Sigmoid colon (tissue), 7 donors: ENCODE measurements around the gene SORCS2. TPM values are rescaled to one million over a fixed set of nuclear protein-coding genes. Genes with fewer than 3 reads are reported as not detected.
A peak's percentile ranks its signal among the peaks of the same experiment; 100 is the strongest.

ENCODE experiments used
- DNase-seq: peaks from one replicate; pipeline ENCODE4 v3.0.0-alpha.2; 2019
- H3K27ac ChIP-seq, 4 donors: fragments of 200-600 bp; sonication (generic); one replicate each; pipeline ENCODE4 v1.5.1; 2016 to 2019; ENCODE audit warnings: mild to moderate bottlenecking in 1 of 4
- H3K27me3 ChIP-seq, 3 donors: fragments of 200-600 bp; sonication (generic); one replicate each; pipeline ENCODE4 v1.5.1; 2019; ENCODE audit warnings: mild to moderate bottlenecking in 1 of 3
- H3K36me3 ChIP-seq, 4 donors: fragments of 200-600 bp; sonication (generic); one replicate each; pipeline ENCODE4 v1.5.1; 2016 to 2019
- H3K4me1 ChIP-seq, 4 donors: fragments of 200-600 bp; sonication (generic); one replicate each; pipeline ENCODE4 v1.5.1; 2017 to 2019
- H3K4me3 ChIP-seq, 4 donors: fragments of 200-600 bp; sonication (generic); one replicate each; pipeline ENCODE4 v1.5.1; 2017 to 2019; ENCODE audit warnings: mild to moderate bottlenecking in 2 of 4, moderate library complexity in 1 of 4
- H3K9me3 ChIP-seq, 4 donors: fragments of 200-600 bp in 3 of 4; sonication (generic) in 3 of 4; one replicate each; pipeline versions ENCODE4 v1.5.1 to v1.6.1; 2013 to 2019
- EP300 ChIP-seq, 4 donors: sonication (generic); formaldehyde crosslinking; IDR thresholded peaks; one replicate each; pipeline ENCODE4 v1.6.1; 2017; ENCODE audit warnings: antibody characterized with exemption in 4 of 4
- POLR2A ChIP-seq, 2 donors: fragments of 450-650 bp; IDR thresholded peaks; one replicate each; pipeline ENCODE4 v1.6.1; 2016; ENCODE audit warnings: antibody characterized with exemption in 2 of 2, mild to moderate bottlenecking in 2 of 2, moderate library complexity in 2 of 2
- POLR2AphosphoS5 ChIP-seq, 4 donors: sonication (generic); formaldehyde crosslinking; IDR thresholded peaks; one replicate each; pipeline ENCODE4 v1.6.1; 2017; ENCODE audit warnings: antibody characterized with exemption in 4 of 4
- WGBS, 2 donors: extraction: QIAGEN DNeasy Blood & Tissue Kit; methylation state at CpG; one replicate each; pipeline ENCODE4 v1.1.7; 2013; 5-methylcytosine and 5-hydroxymethylcytosine counted together
- intact Hi-C: fragments of 100-400 bp; cut with DNase I; formaldehyde crosslinking; loops from one replicate; pipeline ENCODE4 v1.15.1; 2023
- polyA plus RNA-seq, 3 donors: library from polyadenylated mRNA; stranded (reverse); fragments of 200-250 nt; gene quantifications; one replicate each; pipeline ENCODE4 v1.2.3, GENCODE V29; 2013
- total RNA-seq, 4 donors: library from RNA; depleted of rRNA; stranded (reverse); fragments of >200 nt; gene quantifications; one replicate each; pipeline ENCODE4 v1.1.0, GENCODE V29; 2016
- TF ChIP-seq, protein P1 (sequence below), 4 experiments: fragments of 450-650 bp in 3 of 4; fragments of 200-600 bp in 1 of 4; IDR thresholded peaks; one replicate each; pipeline ENCODE4 v1.5.1; 2016 to 2019; ENCODE audit warnings: antibody characterized with exemption in 4 of 4, mild to moderate bottlenecking in 3 of 4, moderate library complexity in 2 of 4
- donor health status: healthy with polysubstance abuse.
- donor health status: Bipolar disorder and iron deficiency.
- donor health status: healthy.

The SORCS2 gene
- total and polyA plus RNA-seq, 7 donors, result 1.8 to 6.4 (median 3.9) TPM; not detected in 2

DNA sequence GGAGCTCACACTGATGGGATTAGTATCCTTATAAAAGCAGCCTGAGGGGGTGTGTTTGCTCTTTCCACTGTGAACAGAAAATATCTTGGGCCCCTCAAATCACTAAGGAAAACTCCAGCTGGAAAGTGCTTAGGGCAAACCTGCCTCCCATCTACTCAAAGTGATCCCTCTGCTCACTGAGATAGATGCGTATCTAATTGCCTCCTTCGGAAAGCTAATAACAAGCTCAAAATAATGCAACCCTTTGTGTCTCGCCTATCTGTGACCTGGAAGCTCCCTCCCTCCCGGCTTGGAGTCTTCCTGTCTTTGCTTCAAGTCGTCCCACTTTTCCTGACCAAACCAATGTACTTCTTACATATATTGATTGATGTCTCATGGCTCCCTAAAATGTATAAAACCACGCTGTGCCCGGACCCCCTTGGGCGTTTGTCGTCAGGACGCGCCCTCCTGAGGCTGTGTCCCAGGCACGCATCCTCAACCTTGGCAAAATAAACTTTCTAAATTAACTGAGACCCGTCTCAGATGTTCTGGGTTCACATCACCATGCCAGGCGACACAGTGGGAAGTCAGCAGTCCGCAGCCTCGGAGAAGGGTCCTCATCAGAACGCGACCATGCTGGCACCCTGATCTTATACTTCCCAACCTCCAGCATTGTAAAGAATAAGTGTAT is 34.1 kb upstream of the SORCS2 start:
- no peak for TF ChIP-seq EP300 (IDR thresholded peaks at IDR 0.05)
- Histone ChIP-seq H3K9me3 (no peaks in the 10 kb centered on the region), H3K4me1 (peaks cover 0 to 14% (median 7%) of the 10 kb centered on the region in 4 donors), H3K27me3 (no peaks in the 10 kb centered on the region), H3K36me3 (no peaks in the 10 kb centered on the region), H3K4me3 (no peak overlapping the region), H3K27ac (no peak overlapping the region)
- WGBS, 2 donors, result 88 to 94% methylated on average over 18 of the region's 18 CpGs
- peak; percentile 15 for DNase-seq
- intact Hi-C loops, result no loop called here

GRCh38 chr4:7158991-7159390 is 33.3 kb upstream of the SORCS2 start:
- Histone ChIP-seq H3K36me3 (no peaks in the 10 kb centered on the region), H3K27ac (no peak overlapping the region), H3K4me3 (no peak overlapping the region), H3K9me3 (no peaks in the 10 kb centered on the region), H3K4me1 (peaks cover 0 to 14% (median 7%) of the 10 kb centered on the region in 4 donors), H3K27me3 (no peaks in the 10 kb centered on the region)
- DNase-seq, result no peak
- WGBS, 2 donors, result 78 to 89% methylated on average over 10 of the region's 10 CpGs
- TF ChIP-seq POLR2A (IDR thresholded peaks at IDR 0.05) (no peak), POLR2AphosphoS5 (IDR thresholded peaks at IDR 0.05) (no peak), EP300 (IDR thresholded peaks at IDR 0.05) (no peak)
- TF ChIP-seq, protein P1, sequence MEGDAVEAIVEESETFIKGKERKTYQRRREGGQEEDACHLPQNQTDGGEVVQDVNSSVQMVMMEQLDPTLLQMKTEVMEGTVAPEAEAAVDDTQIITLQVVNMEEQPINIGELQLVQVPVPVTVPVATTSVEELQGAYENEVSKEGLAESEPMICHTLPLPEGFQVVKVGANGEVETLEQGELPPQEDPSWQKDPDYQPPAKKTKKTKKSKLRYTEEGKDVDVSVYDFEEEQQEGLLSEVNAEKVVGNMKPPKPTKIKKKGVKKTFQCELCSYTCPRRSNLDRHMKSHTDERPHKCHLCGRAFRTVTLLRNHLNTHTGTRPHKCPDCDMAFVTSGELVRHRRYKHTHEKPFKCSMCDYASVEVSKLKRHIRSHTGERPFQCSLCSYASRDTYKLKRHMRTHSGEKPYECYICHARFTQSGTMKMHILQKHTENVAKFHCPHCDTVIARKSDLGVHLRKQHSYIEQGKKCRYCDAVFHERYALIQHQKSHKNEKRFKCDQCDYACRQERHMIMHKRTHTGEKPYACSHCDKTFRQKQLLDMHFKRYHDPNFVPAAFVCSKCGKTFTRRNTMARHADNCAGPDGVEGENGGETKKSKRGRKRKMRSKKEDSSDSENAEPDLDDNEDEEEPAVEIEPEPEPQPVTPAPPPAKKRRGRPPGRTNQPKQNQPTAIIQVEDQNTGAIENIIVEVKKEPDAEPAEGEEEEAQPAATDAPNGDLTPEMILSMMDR (IDR thresholded peaks at IDR 0.05), result no peak
- intact Hi-C loops, result no loop called here

- DNase-seq, result no peak
- WGBS, 2 donors, result 16 to 68% methylated on average over 6 of the region's 6 CpGs
These were observed 32.4 kb upstream of the SORCS2 start for GRCh38 chr4:7159923-7160322.

GRCh38 chr4:7160439-7160838 is 31.9 kb upstream of the SORCS2 start:
- Histone ChIP-seq H3K27me3 (no peaks in the 10 kb centered on the region), H3K4me1 (peaks cover 0 to 14% (median 5%) of the 10 kb centered on the region in 4 donors), H3K36me3 (no peaks in the 10 kb centered on the region), H3K9me3 (no peaks in the 10 kb centered on the region), H3K4me3 (no peak overlapping the region), H3K27ac (no peak overlapping the region)
- DNase-seq, result peak; percentile 55
- intact Hi-C loops, result no loop called here
- no peak for TF ChIP-seq POLR2A (IDR thresholded peaks at IDR 0.05)
- TF ChIP-seq, protein P1 (IDR thresholded peaks at IDR 0.05), result no peak
- no peak for TF ChIP-seq EP300 (IDR thresholded peaks at IDR 0.05)
- WGBS, 2 donors, result 25 to 71% methylated on average over 11 of the region's 11 CpGs

More at GRCh38 chr4:7159923-7160322, 32.4 kb upstream of the SORCS2 start:
- H3K36me3 ChIP-seq, result no peaks in the 10 kb centered on the region
- H3K27ac ChIP-seq, result no peak overlapping the region
- peaks cover 0 to 14% (median 7%) of the 10 kb centered on the region in 4 donors for H3K4me1 ChIP-seq
- TF ChIP-seq POLR2AphosphoS5 (IDR thresholded peaks at IDR 0.05) (no peak), POLR2A (IDR thresholded peaks at IDR 0.05) (no peak), EP300 (IDR thresholded peaks at IDR 0.05) (no peak)
- TF ChIP-seq, protein P1 (IDR thresholded peaks at IDR 0.05), result no peak
- no peak overlapping the region for H3K4me3 ChIP-seq
- intact Hi-C loops, result no loop called here
- H3K27me3 ChIP-seq, result no peaks in the 10 kb centered on the region
- H3K9me3 ChIP-seq, result no peaks in the 10 kb centered on the region

DNA sequence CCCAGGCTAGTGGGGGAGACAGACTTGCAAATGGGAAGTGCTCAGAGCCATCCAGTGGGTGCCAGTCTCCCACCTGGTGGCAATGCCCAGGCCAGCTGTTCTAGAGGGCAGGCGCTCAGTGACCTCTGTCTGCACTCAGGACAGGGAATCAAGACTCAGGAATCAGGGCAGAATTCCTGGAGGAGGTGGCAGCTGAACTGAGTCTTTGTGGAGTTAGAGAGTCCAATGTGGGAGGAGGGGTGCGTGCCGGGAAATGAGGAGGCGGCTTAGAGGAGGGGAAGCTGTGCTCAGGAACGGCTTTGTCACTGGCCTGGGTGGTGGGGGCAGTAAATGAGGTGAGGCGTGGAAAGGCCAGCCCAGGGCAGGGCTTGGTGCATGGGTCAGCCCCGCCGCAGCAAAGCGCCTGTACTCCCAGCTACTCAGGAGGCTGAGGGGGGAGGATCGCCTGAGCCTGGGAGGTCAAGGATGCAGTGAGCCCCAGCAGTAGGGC is 31.3 kb upstream of the SORCS2 start:
- Histone ChIP-seq H3K4me1 (peaks cover 0 to 11% (median 3%) of the 10 kb centered on the region in 4 donors), H3K27ac (no peak overlapping the region), H3K36me3 (no peaks in the 10 kb centered on the region), H3K27me3 (no peaks in the 10 kb centered on the region), H3K4me3 (no peak overlapping the region), H3K9me3 (no peaks in the 10 kb centered on the region)
- DNase-seq, result peak; percentile 39
- WGBS, 2 donors, result 85 to 88% methylated on average over 10 of the region's 10 CpGs
- TF ChIP-seq EP300 (IDR thresholded peaks at IDR 0.05) (no peak), POLR2AphosphoS5 (IDR thresholded peaks at IDR 0.05) (no peak), POLR2A (IDR thresholded peaks at IDR 0.05) (no peak)
- TF ChIP-seq, protein P1 (IDR thresholded peaks at IDR 0.05), result no peak
- intact Hi-C loops, result no loop called here
